ENCODE data around the gene CKM.

GRCh38 chr19:45355402-45355801, 32.7 kb upstream of the CKM start:
- TF ChIP-seq, protein P1, sequence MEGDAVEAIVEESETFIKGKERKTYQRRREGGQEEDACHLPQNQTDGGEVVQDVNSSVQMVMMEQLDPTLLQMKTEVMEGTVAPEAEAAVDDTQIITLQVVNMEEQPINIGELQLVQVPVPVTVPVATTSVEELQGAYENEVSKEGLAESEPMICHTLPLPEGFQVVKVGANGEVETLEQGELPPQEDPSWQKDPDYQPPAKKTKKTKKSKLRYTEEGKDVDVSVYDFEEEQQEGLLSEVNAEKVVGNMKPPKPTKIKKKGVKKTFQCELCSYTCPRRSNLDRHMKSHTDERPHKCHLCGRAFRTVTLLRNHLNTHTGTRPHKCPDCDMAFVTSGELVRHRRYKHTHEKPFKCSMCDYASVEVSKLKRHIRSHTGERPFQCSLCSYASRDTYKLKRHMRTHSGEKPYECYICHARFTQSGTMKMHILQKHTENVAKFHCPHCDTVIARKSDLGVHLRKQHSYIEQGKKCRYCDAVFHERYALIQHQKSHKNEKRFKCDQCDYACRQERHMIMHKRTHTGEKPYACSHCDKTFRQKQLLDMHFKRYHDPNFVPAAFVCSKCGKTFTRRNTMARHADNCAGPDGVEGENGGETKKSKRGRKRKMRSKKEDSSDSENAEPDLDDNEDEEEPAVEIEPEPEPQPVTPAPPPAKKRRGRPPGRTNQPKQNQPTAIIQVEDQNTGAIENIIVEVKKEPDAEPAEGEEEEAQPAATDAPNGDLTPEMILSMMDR (IDR thresholded peaks at IDR 0.05; ENCODE audit: low read length) = no peak
- no peak for TF ChIP-seq EZH2 (IDR thresholded peaks at IDR 0.05; ENCODE audit: borderline replicate concordance, low read length)
